Smooth muscle cell (in vitro differentiated cells): ENCODE data around the gene LAMTOR4. TPM values are rescaled to one million over a fixed set of nuclear protein-coding genes. Genes with fewer than 3 reads are reported as not detected.

Experiments
- DNase-seq: peaks from one replicate; lab custom pipeline; 2025; ENCODE audit not compliant: unreplicated experiment; lab: John Stamatoyannopoulos, UW
- H2AFZ ChIP-seq: fragments of 200-600 bp; sonication (generic); 2 replicates; pipeline ENCODE4 v1.6.0; 2016; ENCODE audit warnings: antibody characterized with exemption, low read depth, mild to moderate bottlenecking
- H3F3A ChIP-seq: fragments of 200-600 bp; sonication (generic); 2 replicates; pipeline ENCODE4 v1.6.0; 2017; ENCODE audit warnings: antibody characterized with exemption, low read depth
- H3K27ac ChIP-seq: fragments of 200-600 bp; sonication (generic); 2 replicates; pipeline ENCODE4 v1.5.1; 2016; ENCODE audit warnings: low read depth, mild to moderate bottlenecking
- H3K27me3 ChIP-seq: fragments of 200-600 bp; sonication (generic); 2 replicates; pipeline ENCODE4 v1.6.1; 2016; ENCODE audit warnings: low read depth, mild to moderate bottlenecking
- H3K36me3 ChIP-seq: fragments of 200-600 bp; sonication (generic); 2 replicates; pipeline ENCODE4 v1.5.1; 2016; ENCODE audit warnings: low read depth
- H3K4me1 ChIP-seq: fragments of 200-600 bp; sonication (generic); 2 replicates; pipeline ENCODE4 v1.5.1; 2016; ENCODE audit warnings: low read depth
- H3K4me2 ChIP-seq: fragments of 200-600 bp; sonication (generic); 2 replicates; pipeline ENCODE4 v1.6.0; 2016; ENCODE audit warnings: mild to moderate bottlenecking
- H3K4me3 ChIP-seq: fragments of 200-600 bp; sonication (generic); 2 replicates; pipeline ENCODE4 v1.5.1; 2016; ENCODE audit warnings: mild to moderate bottlenecking
- H3K79me2 ChIP-seq: fragments of 200-600 bp; sonication (generic); 2 replicates; pipeline ENCODE4 v1.6.0; 2016; ENCODE audit warnings: low read depth, mild to moderate bottlenecking
- H3K9ac ChIP-seq: fragments of 200-600 bp; sonication (generic); 2 replicates; pipeline ENCODE4 v1.6.0; 2016; ENCODE audit warnings: low read depth
- H3K9me3 ChIP-seq: fragments of 200-600 bp; sonication (generic); replicated peaks from 2 replicates; pipeline ENCODE4 v1.5.1; 2016; ENCODE audit warnings: low read depth
- H4K20me1 ChIP-seq: fragments of 200-600 bp; sonication (generic); 2 replicates; pipeline ENCODE4 v1.6.0; 2016; ENCODE audit warnings: low read depth
- CTCF ChIP-seq: fragments of 200-600 bp; sonication (generic); IDR thresholded peaks from 2 replicates; pipeline ENCODE4 v1.5.1; 2017; ENCODE audit warnings: borderline replicate concordance, mild to moderate bottlenecking, antibody characterized with exemption; ENCODE audit not compliant: insufficient read depth, poor library complexity, severe bottlenecking
- WGBS: methylation state at CpG from one replicate; pipeline ENCODE4 v1.1.7; 2016; ENCODE audit warnings: low lambda C conversion rate; 5-methylcytosine and 5-hydroxymethylcytosine counted together
- polyA plus RNA-seq: library from polyadenylated mRNA; unstranded; fragments of >200 nt; fragmentation: Nextera tagmentation; extraction: Ambion mirVana; gene quantifications from 2 replicates; pipeline ENCODE4 v1.2.1, GENCODE V29; 2016
- total RNA-seq: library from RNA; depleted of rRNA; stranded (reverse); fragments of >200 nt; gene quantifications from 2 replicates; pipeline ENCODE4 v1.2.3, GENCODE V29; 2014

LAMTOR4 gene
- total and polyA plus RNA-seq, 2 experiments from 2014 or later, result 108 to 203 TPM

GRCh38 chr7:100153708-100154535 lies 5.2 kb downstream of the LAMTOR4 start:
- no peaks in the 10 kb centered on the region for H3K27me3 ChIP-seq
- DNase-seq, result no peak
- H3K9ac ChIP-seq, result no peak overlapping the region
- no peak overlapping the region for H3K27ac ChIP-seq
- peaks cover 16% of the 10 kb centered on the region for H3K4me1 ChIP-seq
- no peak for TF ChIP-seq CTCF
- peaks cover 16% of the 10 kb centered on the region for H3K79me2 ChIP-seq
- no peak overlapping the region for H2AFZ ChIP-seq
- no peak overlapping the region for H3K4me2 ChIP-seq
- no peaks in the 10 kb centered on the region for H3K9me3 ChIP-seq
- no peaks in the 10 kb centered on the region for H3K36me3 ChIP-seq
- peaks cover 7% of the 10 kb centered on the region for H3F3A ChIP-seq
- WGBS, result 97% methylated on average over 13 of the region's 16 CpGs
- H3K4me3 ChIP-seq, result no peak overlapping the region
- peaks cover 27% of the 10 kb centered on the region for H4K20me1 ChIP-seq

GRCh38 chr7:100154651-100155491 lies 6.2 kb downstream of the LAMTOR4 start:
- 88% methylated on average over 30 of the region's 30 CpGs for WGBS
- Histone ChIP-seq H3K4me2 (no peak overlapping the region), H3F3A (peaks cover 10% of the 10 kb centered on the region), H3K4me1 (peaks cover 10% of the 10 kb centered on the region), H3K79me2 (peaks cover 6% of the 10 kb centered on the region), H3K4me3 (no peak overlapping the region), H3K27me3 (no peaks in the 10 kb centered on the region), H4K20me1 (peaks cover 27% of the 10 kb centered on the region), H3K36me3 (no peaks in the 10 kb centered on the region), H2AFZ (no peak overlapping the region), H3K9me3 (no peaks in the 10 kb centered on the region), H3K27ac (no peak overlapping the region), H3K9ac (no peak overlapping the region)
- DNase-seq, result no peak
- TF ChIP-seq CTCF, result no peak

- WGBS, result 89% methylated on average over 20 of the region's 20 CpGs
- Histone ChIP-seq H4K20me1 (peaks cover 27% of the 10 kb centered on the region), H3K36me3 (no peaks in the 10 kb centered on the region), H3K9ac (no peak overlapping the region), H3K9me3 (no peaks in the 10 kb centered on the region), H3K4me2 (no peak overlapping the region), H3K4me1 (peaks cover 9% of the 10 kb centered on the region), H2AFZ (no peak overlapping the region), H3F3A (peaks cover 10% of the 10 kb centered on the region), H3K27ac (no peak overlapping the region), H3K4me3 (no peak overlapping the region), H3K27me3 (no peaks in the 10 kb centered on the region), H3K79me2 (no peaks in the 10 kb centered on the region)
- no peak for DNase-seq
- TF ChIP-seq CTCF, result no peak
Observed at GRCh38 chr7:100155553-100156317, 7.0 kb downstream of the LAMTOR4 start.
